ENCODE data around the gene ALPK1.
"Not testable (repeated sequence)": the region's sequence is repeated elsewhere in the genome, so short reads cannot be mapped to it uniquely, and the experiment has no call there.

Gene ALPK1

DNA sequence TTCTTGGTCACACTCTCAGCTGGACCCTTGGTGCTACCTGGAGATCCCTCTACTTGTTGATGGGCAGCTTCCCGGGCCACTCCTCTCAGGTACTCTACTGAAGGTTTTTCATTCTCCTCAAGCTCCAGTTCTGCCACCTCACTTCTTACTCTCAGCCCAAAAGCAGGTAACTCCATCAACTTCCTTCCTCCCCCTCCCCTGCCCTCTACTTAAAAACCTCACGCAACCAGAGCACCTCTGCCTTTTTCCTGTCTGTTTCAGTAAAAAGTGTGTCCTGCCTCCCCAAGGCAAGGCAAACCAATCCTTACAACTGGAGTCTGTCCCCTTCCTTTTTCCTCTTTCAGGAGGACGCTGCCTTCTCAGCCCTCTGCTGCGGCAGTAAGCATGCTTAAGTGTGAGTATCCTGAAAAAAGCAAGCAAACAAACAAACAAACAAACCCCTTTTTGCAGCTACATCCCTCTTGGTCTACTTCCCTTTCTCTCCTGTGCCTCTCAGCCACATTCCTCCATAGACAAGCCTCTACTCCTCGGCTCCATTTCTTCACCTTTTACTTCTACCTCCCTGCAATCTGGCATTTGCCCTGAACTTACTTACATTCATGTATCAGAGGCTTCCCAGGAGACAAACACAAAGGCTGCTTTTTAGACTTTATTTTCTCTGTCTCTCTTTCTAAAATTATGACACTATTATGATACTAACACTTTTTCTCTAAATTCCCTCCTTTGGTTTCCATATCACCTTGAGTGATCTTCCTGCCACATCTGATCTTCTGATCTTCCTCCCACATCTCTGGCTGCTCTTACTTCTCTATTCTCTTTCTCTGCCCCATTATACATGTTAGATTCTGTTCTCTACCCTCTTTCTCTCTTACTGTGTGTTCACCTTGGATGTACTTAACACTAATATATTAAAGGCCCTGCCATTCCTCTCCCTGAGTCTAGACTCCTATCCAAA lies 5.4 kb downstream of the ALPK1 start:
- DNase-seq, result no peak
- TF ChIP-seq GATA1 (IDR thresholded peaks at IDR 0.05; ENCODE audit: low read depth, low read length), result no peak
- no peak for TF ChIP-seq POLR2A (IDR thresholded peaks at IDR 0.05; ENCODE audit: low read length)

DNA sequence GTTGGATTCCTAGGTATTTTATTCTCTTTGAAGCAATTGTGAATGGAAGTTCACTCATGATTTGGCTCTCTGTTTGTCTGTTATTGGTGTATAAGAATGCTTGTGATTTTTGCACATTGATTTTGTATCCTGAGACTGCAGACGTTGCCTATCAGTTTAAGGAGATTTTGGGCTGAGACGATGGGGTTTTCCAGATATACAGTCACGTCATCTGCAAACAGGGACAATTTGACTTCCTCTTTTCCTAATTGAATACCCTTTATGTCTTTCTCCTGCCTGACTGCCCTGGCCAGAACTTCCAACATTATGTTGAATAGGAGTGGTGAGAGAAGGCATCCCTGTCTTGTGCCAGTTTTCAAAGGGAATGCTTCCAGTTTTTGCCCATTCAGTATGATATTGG lies 8.3 kb downstream of the ALPK1 start:
- not testable (repeated sequence) for DNase-seq

DNA sequence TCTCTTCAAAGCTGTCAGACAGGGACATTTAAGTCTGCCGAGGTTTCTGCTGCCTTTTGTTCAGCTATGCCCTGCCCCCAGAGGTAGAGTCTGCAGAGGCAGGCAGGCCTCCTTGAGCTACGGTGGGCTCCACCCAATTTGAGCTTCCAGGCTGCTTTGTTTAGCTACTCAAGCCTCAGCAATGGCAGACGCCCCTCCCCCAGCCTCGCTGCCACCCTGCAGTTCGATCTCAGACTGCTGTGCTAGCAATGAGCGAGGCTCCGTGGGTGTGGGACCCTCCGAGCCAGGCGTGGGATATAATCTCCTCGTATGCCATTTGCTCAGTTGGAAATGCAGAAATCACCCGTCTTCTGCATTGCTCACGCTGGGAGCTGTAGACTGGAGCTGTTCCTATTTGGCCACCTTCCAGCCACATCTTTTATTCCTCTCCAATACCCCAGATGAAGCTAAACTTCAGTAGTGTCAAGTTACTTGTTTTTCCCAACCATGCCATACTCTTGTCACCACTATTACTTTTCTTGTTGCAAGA lies 12.2 kb downstream of the ALPK1 start:
- not testable (repeated sequence) for DNase-seq

DNA sequence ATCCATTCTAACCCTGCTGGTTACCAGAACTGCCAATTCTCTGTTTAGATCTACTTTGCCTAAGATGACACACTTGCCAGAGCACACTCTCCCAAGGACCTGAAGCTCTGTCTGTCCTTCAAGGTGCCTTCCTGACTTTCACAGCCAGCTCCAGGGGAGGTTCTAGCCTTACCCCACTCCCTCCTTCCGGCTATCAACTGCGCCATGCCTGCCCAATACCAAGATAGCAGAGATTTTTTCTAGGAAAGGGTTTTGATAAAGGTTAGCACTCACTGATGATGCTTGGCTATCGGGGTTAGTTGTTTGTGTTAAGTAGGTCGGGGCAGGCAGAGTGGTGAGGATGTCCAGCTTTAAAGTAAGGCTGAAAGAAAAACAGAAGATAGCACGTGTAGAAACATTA lies 14.3 kb downstream of the ALPK1 start:
- TF ChIP-seq GATA1 (IDR thresholded peaks at IDR 0.05; ENCODE audit: low read depth, low read length), result no peak
- no peak for TF ChIP-seq POLR2A (IDR thresholded peaks at IDR 0.05; ENCODE audit: low read length)
- peak in 1 of 2 experiments; percentile 12 for DNase-seq

DNA sequence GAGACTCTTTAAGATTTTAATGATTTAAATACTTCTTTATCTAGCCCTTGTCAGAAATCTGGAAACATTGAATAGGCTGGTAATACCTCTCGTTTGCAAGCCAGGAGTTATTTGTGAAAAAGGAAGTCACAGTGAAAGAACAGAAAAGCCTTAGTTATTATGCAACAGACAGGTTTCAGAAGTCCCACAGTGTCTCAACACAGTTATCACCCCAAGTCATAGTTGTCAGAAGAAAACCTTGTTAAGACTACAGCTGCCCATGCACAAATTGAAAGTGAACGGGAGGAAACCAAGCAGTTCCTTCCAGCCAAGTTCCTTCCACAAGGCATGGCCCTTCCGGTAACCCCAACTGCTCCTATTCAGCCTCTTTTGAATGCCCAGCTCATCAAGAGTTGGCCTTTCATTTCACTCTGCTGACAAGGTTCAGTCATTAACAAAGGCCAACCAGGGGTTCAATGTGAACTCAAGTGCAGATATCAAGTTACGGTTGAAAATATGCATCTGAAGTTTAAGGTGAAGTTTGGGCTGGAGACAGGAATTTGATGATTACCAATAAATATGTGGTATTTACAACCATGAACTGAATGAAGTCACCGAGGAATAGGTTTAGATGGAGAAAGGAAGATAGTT lies 15.6 kb downstream of the ALPK1 start:
- DNase-seq, result no peak
- no peak for TF ChIP-seq POLR2A (IDR thresholded peaks at IDR 0.05; ENCODE audit: low read length)
- TF ChIP-seq GATA1 (IDR thresholded peaks at IDR 0.05; ENCODE audit: low read depth, low read length), result no peak

DNA sequence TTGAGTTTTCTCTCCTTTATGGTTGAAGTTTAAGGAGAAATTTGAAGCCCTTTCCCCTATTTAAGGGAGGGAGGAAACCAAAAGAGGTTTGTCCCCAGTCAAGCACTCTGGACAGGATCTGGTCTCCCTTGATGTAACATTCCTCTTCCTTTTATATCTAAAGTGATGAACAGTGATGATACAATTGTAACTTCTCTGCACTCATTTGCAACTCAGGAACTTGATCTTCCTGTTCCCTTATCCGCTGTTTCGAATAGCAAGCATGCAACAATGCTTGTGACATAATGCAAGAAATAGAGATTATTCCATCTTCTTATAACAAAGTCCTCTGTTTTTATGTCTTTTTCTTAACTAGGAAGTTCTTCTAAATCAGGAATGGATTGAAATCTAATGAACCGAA lies 18.3 kb downstream of the ALPK1 start:
- no peak for DNase-seq
- TF ChIP-seq POLR2A (IDR thresholded peaks at IDR 0.05; ENCODE audit: low read length), result no peak
- TF ChIP-seq GATA1 (IDR thresholded peaks at IDR 0.05; ENCODE audit: low read depth, low read length), result no peak

DNA sequence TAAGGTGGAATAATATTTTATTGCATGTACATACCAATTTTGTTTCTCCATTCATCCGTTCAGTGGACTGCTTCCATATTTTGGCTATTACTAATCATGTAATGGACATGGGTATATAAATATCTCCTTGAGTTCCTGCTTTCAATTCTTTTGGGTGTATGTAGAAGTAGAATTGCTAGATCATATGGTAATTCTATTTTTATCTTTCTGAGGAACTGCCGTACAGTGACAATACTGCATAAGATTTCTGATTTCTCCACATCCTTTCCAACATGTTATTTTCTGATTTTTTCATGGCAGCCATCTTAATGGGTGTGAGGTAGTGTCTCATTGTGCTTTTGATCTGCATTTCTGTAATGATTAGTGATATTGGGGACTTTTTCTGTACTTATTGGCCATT lies 19.2 kb downstream of the ALPK1 start:
- TF ChIP-seq POLR2A (IDR thresholded peaks at IDR 0.05; ENCODE audit: low read length) (no peak), GATA1 (IDR thresholded peaks at IDR 0.05; ENCODE audit: low read depth, low read length) (no peak)
- no peak for DNase-seq

DNA sequence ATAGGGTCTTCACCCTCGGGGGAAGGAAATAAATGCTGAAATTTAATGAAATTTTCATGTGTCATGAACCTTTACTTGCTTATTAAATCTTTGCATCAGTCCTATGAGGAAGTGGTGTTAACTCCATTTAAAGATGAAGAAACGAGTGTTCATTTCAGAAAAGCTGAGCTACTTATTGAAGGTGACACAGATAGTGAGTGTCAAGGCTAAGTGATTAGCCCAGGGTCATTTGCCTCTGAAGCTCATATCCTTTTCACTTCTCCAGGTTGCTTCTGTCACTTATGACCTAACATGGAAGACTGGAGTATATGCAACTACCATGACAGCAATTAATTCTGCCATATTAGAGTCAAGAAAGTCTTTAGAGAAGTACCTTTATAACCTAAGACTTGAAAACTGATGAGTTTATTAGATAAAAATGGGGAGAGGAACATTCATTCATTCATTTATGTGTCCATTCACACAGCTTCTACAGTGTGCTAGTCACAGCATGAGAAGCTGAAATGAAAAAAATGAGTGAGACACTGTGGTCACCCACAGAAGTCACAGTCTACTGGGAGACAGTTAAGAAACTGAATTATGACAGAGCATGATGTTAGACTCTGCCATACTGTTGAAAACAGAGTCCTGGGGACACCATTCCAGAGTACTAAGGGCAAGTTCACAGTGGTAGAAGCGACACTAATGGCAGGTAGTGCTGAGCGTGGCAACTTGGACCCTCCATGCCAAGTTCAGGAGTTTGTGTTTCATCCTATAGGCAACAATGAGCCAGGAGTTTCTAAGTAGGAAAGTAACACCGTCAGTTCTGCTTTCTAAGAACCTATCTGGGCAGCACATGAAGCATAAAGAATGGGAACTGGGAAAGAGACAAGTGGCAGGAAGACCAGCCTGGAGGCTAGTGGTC lies 21.3 kb downstream of the ALPK1 start:
- DNase-seq, result no peak
- TF ChIP-seq GATA1 (IDR thresholded peaks at IDR 0.05; ENCODE audit: low read depth, low read length) (no peak), POLR2A (IDR thresholded peaks at IDR 0.05; ENCODE audit: low read length) (no peak)

DNA sequence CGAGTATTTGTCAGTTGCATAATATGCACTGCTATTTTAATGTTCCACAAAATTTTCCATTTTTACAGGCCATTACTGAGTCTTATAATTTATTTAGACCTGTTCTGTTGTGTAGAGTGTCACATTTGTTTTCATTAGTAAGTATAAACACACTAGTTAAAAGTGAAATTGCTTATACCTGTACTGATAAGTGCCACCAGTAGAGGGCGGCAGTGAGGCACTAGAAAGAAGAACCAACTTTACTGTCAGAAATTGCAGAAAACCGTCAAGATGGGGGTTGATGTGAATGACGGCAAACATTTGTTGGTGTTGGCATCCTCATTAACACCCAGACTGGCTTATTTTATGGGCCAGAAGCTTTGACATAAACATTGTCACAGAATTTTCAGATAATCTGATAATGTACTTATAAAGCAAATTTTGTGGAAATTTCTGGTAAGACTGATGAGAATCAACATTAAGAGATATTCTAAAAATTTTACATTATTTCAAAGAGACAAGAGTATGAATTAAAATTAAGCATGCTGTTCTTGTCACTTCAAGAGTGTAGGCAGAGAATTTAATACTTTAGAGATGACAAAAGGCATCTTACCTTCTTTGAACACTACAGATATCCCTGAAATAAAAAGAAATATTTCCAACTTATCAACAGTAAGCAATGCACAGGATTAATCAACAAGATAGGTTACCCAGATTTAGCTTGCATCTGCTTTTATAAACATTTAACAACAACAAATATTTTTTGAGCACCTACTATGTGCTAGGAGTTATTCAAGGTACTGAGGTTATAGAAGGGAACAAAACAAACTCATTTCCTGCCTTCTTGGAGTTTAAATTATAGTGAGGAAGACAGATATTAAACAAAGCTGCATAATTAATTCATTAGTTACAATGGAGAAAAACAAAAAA lies 24.9 kb downstream of the ALPK1 start:
- TF ChIP-seq GATA1 (IDR thresholded peaks at IDR 0.05; ENCODE audit: low read depth, low read length) (no peak), POLR2A (IDR thresholded peaks at IDR 0.05; ENCODE audit: low read length) (no peak)
- peak; percentile 65 to 81 for DNase-seq

DNA sequence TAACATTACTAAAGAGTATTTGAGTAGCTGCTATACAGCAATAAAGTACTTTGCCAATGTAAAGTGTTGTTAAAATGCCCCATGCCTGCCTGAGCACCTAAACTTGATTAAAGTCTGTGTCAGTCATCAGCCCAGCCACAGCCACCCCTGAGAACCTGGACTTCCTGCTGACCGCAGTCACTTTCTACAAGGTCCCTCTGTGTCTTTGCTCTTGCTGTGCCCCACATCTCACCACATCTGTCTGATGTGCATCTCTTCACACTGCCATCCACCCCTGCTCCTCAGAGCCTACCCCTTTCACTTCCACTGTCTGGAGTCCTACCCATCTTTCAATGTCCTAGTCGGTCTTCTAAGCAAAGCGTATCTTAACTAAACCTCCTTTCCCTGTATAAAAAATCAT lies 25.7 kb downstream of the ALPK1 start:
- no peak for DNase-seq
- no peak for TF ChIP-seq GATA1 (IDR thresholded peaks at IDR 0.05; ENCODE audit: low read depth, low read length)
- no peak for TF ChIP-seq POLR2A (IDR thresholded peaks at IDR 0.05; ENCODE audit: low read length)

DNA sequence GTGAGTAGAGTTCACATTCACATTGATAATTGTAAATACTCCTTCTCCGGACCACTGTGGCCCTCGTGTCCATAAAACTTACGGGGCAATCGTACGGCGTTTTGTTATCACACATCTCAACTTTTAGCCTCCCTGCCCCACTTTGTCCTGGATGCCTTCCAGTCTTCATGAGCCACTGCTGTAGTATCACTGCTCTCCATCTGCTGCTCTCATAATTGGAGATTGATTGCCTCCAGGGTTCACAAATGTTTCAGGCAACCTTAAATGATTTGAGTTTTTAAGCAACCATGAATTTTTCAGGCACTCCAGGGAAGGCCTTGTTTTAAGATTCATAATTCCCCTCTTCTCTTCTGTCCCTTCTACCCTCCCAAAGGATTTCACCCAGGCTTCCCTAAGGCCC lies 28.4 kb downstream of the ALPK1 start:
- TF ChIP-seq POLR2A (IDR thresholded peaks at IDR 0.05; ENCODE audit: low read length) (no peak), GATA1 (IDR thresholded peaks at IDR 0.05; ENCODE audit: low read depth, low read length) (no peak)
- DNase-seq, result no peak

DNA sequence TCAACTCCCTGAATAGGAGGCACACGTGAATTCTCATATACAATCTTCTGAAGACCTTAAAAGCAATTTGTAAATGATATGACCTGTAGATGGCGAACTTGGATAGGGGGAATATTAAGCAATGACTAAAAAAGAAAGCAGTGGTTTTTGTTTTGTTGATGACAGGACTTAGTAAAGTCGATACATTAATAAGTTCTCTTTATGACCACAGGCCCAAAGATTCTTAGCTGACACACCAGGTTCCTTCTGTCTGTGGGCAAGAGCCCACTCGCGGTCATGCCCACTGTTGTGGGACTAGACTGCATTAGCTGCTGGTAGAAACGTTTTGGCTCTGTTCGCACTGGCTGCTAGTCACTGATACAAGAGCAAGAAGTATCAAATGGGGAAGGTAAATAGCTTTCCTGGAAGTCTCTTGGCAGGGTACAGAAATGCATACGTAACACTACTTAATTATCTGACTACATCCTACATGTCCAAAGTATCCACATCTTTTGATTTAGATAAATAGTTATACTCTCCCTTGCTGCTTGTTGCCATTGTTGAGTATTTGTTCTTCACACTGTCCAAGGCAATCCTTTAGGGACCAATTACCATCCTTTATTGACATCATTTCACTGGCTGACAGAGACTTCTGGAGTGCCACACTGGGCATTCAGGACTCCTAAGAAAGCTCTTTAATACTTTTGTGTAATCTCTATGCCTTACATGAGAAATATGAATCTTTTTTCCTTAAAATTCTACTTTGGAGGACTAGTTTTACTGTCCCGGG lies 31.0 kb downstream of the ALPK1 start:
- peak; percentile 37 to 44 for DNase-seq

More for the DNA sequence above, 31.0 kb downstream of the ALPK1 start:
- TF ChIP-seq POLR2A (IDR thresholded peaks at IDR 0.05; ENCODE audit: low read length) (no peak), GATA1 (IDR thresholded peaks at IDR 0.05; ENCODE audit: low read depth, low read length) (no peak)
